ENCODE data around the gene NQO1.

DNA sequence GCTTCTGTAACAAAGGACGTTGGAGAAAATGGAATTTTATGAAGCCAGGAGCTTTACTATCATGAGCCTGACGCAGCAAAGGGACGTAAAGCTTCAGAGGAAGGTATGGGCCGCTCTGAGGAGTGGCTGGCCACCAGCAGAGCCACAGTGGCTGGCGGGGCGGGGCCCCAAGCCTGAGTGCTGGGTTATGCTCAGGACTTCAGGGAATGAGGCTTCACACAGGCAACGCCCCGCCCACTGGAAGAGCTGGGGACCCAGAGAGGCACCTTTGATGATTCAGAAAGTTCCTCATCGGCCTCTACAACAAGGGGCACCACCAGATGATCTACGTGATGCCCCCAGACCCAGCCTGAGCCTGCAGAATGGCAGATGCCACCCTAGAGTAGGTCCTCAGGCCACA lies 19.6 kb upstream of the NQO1 start:
- TF ChIP-seq CTCF (IDR thresholded peaks at IDR 0.05 in 8 of 11, conservative IDR thresholded peaks at IDR 0.05 in 3 of 11), result no peak
- no peak for TF ChIP-seq POLR2A (IDR thresholded peaks at IDR 0.05)
- no peak for TF ChIP-seq POLR2AphosphoS5 (IDR thresholded peaks at IDR 0.05)

Measured in spleen (tissue), 7 donors.